HepG2 (cell line): ENCODE results near the gene CREG2. TPM values are rescaled to one million over a fixed set of nuclear protein-coding genes. Genes with fewer than 3 reads are reported as not detected.

Experiments
- CBFB ChIP-seq: sonication (generic); formaldehyde crosslinking; IDR thresholded peaks from 2 replicates; pipeline ENCODE4 v1.4.0; 2020; ENCODE audit warnings: missing genetic modification reagents
- ETV6 ChIP-seq: sonication (generic); formaldehyde crosslinking; conservative IDR thresholded peaks from 2 replicates; pipeline ENCODE4 v1.4.0; 2020; ENCODE audit warnings: missing genetic modification reagents
- FOXO1 ChIP-seq: sonication (generic); formaldehyde crosslinking; IDR thresholded peaks from 2 replicates; pipeline ENCODE4 v1.4.0; 2020; ENCODE audit warnings: missing genetic modification reagents
- KLF9 ChIP-seq: IDR thresholded peaks from 2 replicates; pipeline ENCODE4 v1.6.1; 2016; ENCODE audit warnings: low read depth
- MYC ChIP-seq: sonication (generic); formaldehyde crosslinking; IDR thresholded peaks from 2 replicates; pipeline ENCODE4 v1.9.0; 2021; ENCODE audit warnings: missing genetic modification reagents, borderline replicate concordance
- NPAS2 ChIP-seq: sonication (generic); formaldehyde crosslinking; IDR thresholded peaks from 2 replicates; pipeline ENCODE4 v1.8.0; 2022; ENCODE audit warnings: mild to moderate bottlenecking, missing genetic modification reagents, borderline replicate concordance
- RXRB ChIP-seq: IDR thresholded peaks from 2 replicates; pipeline ENCODE4 v1.6.1; 2016; ENCODE audit warnings: borderline replicate concordance, missing genetic modification reagents, missing compliant biosample characterization
- SMYD3 ChIP-seq: sonication (generic); formaldehyde crosslinking; IDR thresholded peaks from 2 replicates; pipeline ENCODE4 v1.8.1; 2023; ENCODE audit warnings: mild to moderate bottlenecking, missing genetic modification reagents
- USF2 ChIP-seq, 2 experiments: sonication (generic) in 1 of 2; formaldehyde crosslinking in 1 of 2; IDR thresholded peaks; 2 replicates each; pipeline versions ENCODE4 v1.5.1 to v1.6.1; 2011 to 2020; ENCODE audit warnings: borderline replicate concordance in 1 of 2, low read depth in 1 of 2, low read length in 1 of 2, mild to moderate bottlenecking in 1 of 2, missing genetic modification reagents in 1 of 2, moderate library complexity in 1 of 2
- XRCC5 ChIP-seq: fragments of 200-400 bp; formaldehyde crosslinking; optimal IDR thresholded peaks from 2 replicates; pipeline ENCODE3; 2017; ENCODE audit warnings: mild to moderate bottlenecking, low read length
- ZNF12 ChIP-seq: sonication (generic); formaldehyde crosslinking; IDR thresholded peaks from 2 replicates; pipeline ENCODE4 v1.5.0; 2020; ENCODE audit warnings: missing genetic modification reagents
- ZNF136 ChIP-seq: sonication (generic); formaldehyde crosslinking; IDR thresholded peaks from 2 replicates; pipeline ENCODE4 v1.8.1; 2022; ENCODE audit warnings: low read depth, mild to moderate bottlenecking, moderate library complexity, missing genetic modification reagents
- ZNF280D ChIP-seq: sonication (generic); formaldehyde crosslinking; IDR thresholded peaks from 2 replicates; pipeline ENCODE4 v1.5.1; 2020; ENCODE audit warnings: mild to moderate bottlenecking, missing genetic modification reagents
- ZNF333 ChIP-seq: sonication (generic); formaldehyde crosslinking; IDR thresholded peaks from 2 replicates; pipeline ENCODE4 v1.4.0; 2020; ENCODE audit warnings: mild to moderate bottlenecking, missing genetic modification reagents, borderline replicate concordance
- ZNF672 ChIP-seq: sonication (generic); formaldehyde crosslinking; IDR thresholded peaks from 2 replicates; pipeline ENCODE4 v1.8.1; 2022; ENCODE audit warnings: missing genetic modification reagents
- ZNF713 ChIP-seq: sonication (generic); formaldehyde crosslinking; IDR thresholded peaks from 2 replicates; pipeline ENCODE4 v1.4.0; 2020; ENCODE audit warnings: mild to moderate bottlenecking, missing genetic modification reagents
- ZNF768 ChIP-seq: sonication (generic); formaldehyde crosslinking; IDR thresholded peaks from 2 replicates; pipeline ENCODE4 v1.4.0; 2020; ENCODE audit warnings: missing genetic modification reagents
- polyA plus RNA-seq, 8 experiments: library from polyadenylated mRNA; depleted of rRNA in 3 of 8; stranded (reverse) in 7 of 8; unstranded in 1 of 8; fragments of >200 nt; fragmentation: Illumina TruSeq in 4 of 8; extraction: Trizol in 4 of 8; gene quantifications; 2 replicates each; pipeline versions ENCODE4 v1.2.1 to v1.2.3, GENCODE V29; 2011 to 2016; ENCODE audit warnings: low read depth in 4 of 8, missing spikeins in 1 of 8, mixed read lengths in 1 of 8; ENCODE audit not compliant: insufficient read depth in 1 of 8
- total RNA-seq, 5 experiments: library from RNA; depleted of rRNA; stranded (reverse); fragments of >200 nt; fragmentation: Illumina TruSeq; extraction: Trizol; gene quantifications; 2 replicates each; pipeline ENCODE4 v1.2.3, GENCODE V29; 2016; ENCODE audit warnings: low read depth in 1 of 5
- TF ChIP-seq, protein P1 (sequence below): sonication (generic); formaldehyde crosslinking; IDR thresholded peaks from 2 replicates; pipeline ENCODE4 v1.4.0; 2020; ENCODE audit warnings: missing genetic modification reagents
- TF ChIP-seq, protein P2 (sequence below): sonication (generic); formaldehyde crosslinking; IDR thresholded peaks from 2 replicates; pipeline ENCODE4 v1.4.0; 2020; ENCODE audit warnings: missing genetic modification reagents

CREG2 gene
- total and polyA plus RNA-seq, 2 of the 13 experiments (the other 11 are each of a cell fraction or from before 2014, with no cell fraction given) = 0.18 to 0.26 TPM

- TF ChIP-seq, protein P1, sequence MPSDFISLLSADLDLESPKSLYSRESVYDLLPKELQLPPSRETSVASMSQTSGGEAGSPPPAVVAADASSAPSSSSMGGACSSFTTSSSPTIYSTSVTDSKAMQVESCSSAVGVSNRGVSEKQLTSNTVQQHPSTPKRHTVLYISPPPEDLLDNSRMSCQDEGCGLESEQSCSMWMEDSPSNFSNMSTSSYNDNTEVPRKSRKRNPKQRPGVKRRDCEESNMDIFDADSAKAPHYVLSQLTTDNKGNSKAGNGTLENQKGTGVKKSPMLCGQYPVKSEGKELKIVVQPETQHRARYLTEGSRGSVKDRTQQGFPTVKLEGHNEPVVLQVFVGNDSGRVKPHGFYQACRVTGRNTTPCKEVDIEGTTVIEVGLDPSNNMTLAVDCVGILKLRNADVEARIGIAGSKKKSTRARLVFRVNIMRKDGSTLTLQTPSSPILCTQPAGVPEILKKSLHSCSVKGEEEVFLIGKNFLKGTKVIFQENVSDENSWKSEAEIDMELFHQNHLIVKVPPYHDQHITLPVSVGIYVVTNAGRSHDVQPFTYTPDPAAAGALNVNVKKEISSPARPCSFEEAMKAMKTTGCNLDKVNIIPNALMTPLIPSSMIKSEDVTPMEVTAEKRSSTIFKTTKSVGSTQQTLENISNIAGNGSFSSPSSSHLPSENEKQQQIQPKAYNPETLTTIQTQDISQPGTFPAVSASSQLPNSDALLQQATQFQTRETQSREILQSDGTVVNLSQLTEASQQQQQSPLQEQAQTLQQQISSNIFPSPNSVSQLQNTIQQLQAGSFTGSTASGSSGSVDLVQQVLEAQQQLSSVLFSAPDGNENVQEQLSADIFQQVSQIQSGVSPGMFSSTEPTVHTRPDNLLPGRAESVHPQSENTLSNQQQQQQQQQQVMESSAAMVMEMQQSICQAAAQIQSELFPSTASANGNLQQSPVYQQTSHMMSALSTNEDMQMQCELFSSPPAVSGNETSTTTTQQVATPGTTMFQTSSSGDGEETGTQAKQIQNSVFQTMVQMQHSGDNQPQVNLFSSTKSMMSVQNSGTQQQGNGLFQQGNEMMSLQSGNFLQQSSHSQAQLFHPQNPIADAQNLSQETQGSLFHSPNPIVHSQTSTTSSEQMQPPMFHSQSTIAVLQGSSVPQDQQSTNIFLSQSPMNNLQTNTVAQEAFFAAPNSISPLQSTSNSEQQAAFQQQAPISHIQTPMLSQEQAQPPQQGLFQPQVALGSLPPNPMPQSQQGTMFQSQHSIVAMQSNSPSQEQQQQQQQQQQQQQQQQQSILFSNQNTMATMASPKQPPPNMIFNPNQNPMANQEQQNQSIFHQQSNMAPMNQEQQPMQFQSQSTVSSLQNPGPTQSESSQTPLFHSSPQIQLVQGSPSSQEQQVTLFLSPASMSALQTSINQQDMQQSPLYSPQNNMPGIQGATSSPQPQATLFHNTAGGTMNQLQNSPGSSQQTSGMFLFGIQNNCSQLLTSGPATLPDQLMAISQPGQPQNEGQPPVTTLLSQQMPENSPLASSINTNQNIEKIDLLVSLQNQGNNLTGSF (CRISPR knock-in tag) = no peak
- no peak for TF ChIP-seq ZNF280D
- TF ChIP-seq ZNF672 (CRISPR knock-in tag) = no peak
- no peak for TF ChIP-seq USF2 (IDR thresholded peaks at IDR 0.05; ENCODE audit: low read depth, low read length)
- no peak for TF ChIP-seq USF2 (CRISPR knock-in tag; IDR thresholded peaks at IDR 0.05; ENCODE audit: borderline replicate concordance)
- TF ChIP-seq ZNF136 = no peak
- TF ChIP-seq SMYD3 (CRISPR knock-in tag) = no peak
- no peak for TF ChIP-seq ETV6
- TF ChIP-seq NPAS2 (CRISPR knock-in tag) = no peak
- TF ChIP-seq XRCC5 = peak; percentile 49
- TF ChIP-seq MYC (CRISPR knock-in tag) = no peak
- no peak for TF ChIP-seq CBFB (CRISPR knock-in tag)
- TF ChIP-seq KLF9 (CRISPR knock-in tag) = no peak
- peak; percentile 35; the same call in 1 of the 2 replicates for TF ChIP-seq RXRB (CRISPR knock-in tag)
- no peak for TF ChIP-seq ZNF713 (CRISPR knock-in tag)
- TF ChIP-seq ZNF333 (CRISPR knock-in tag) = no peak
- TF ChIP-seq, protein P2, sequence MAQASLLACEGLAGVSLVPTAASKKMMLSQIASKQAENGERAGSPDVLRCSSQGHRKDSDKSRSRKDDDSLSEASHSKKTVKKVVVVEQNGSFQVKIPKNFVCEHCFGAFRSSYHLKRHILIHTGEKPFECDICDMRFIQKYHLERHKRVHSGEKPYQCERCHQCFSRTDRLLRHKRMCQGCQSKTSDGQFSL = no peak
- TF ChIP-seq FOXO1 (CRISPR knock-in tag) = peak; percentile 14; the same call in 1 of the 2 replicates
- TF ChIP-seq ZNF12 (CRISPR knock-in tag) = no peak
- no peak for TF ChIP-seq ZNF768
These were observed 45.2 kb downstream of the CREG2 start (continued) for GRCh38 chr2:101341901-101342624.
